Tibial nerve (tissue), 4 donors: Measurements from ENCODE around the gene NAAA. TPM values are rescaled to one million over a fixed set of nuclear protein-coding genes. Genes with fewer than 3 reads are reported as not detected.
A peak's percentile ranks its signal among the peaks of the same experiment; 100 is the strongest.

ENCODE experiments used
- DNase-seq, 2 donors: peaks; one replicate each; pipeline ENCODE4 v3.0.0-alpha.2; 2019; ENCODE audit warnings: low spot score in 2 of 2
- H3K27ac ChIP-seq, 4 donors: fragments of 200-600 bp; sonication (generic) in 3 of 4; one replicate each; pipeline ENCODE4 v1.5.1; 2017 to 2019; ENCODE audit warnings: mild to moderate bottlenecking in 1 of 4
- H3K27me3 ChIP-seq, 2 donors: fragments of 200-600 bp; sonication (generic) in 1 of 2; one replicate each; pipeline versions ENCODE4 v1.5.1 to v1.6.0; 2017 to 2019
- H3K36me3 ChIP-seq, 3 donors: fragments of 200-600 bp; sonication (generic); one replicate each; pipeline ENCODE4 v1.5.1; 2018 to 2019
- H3K4me1 ChIP-seq, 4 donors: fragments of 200-600 bp; sonication (generic) in 3 of 4; one replicate each; pipeline ENCODE4 v1.5.1; 2017 to 2019
- H3K4me3 ChIP-seq, 4 donors: fragments of 200-600 bp; sonication (generic) in 3 of 4; one replicate each; pipeline ENCODE4 v1.5.1; 2017 to 2019; ENCODE audit warnings: mild to moderate bottlenecking in 1 of 4, moderate library complexity in 1 of 4
- H3K9me3 ChIP-seq, 4 donors: fragments of 200-600 bp; sonication (generic) in 3 of 4; one replicate each; pipeline ENCODE4 v1.5.1; 2017 to 2019
- CTCF ChIP-seq, 5 experiments: fragments of 200-600 bp in 3 of 5; fragments of 450-650 bp in 2 of 5; sonication (generic) in 3 of 5; IDR thresholded peaks; one replicate each; pipeline ENCODE4 v1.5.1; 2016 to 2019; ENCODE audit warnings: antibody characterized with exemption in 5 of 5, mild to moderate bottlenecking in 3 of 5, moderate library complexity in 2 of 5
- EP300 ChIP-seq, 2 donors: sonication (generic); formaldehyde crosslinking; IDR thresholded peaks; one replicate each; pipeline ENCODE4 v1.6.1; 2017; ENCODE audit warnings: antibody characterized with exemption in 2 of 2, mild to moderate bottlenecking in 1 of 2
- POLR2A ChIP-seq, 2 donors: fragments of 450-650 bp; IDR thresholded peaks; one replicate each; pipeline ENCODE4 v1.6.1; 2017; ENCODE audit warnings: antibody characterized with exemption in 2 of 2, mild to moderate bottlenecking in 2 of 2, moderate library complexity in 2 of 2
- WGBS, 2 donors: methylation state at CpG; one replicate each; pipeline ENCODE4 v1.1.5; 2018; 5-methylcytosine and 5-hydroxymethylcytosine counted together
- total RNA-seq, 4 donors: library from RNA; depleted of rRNA; stranded (reverse); fragments of >200 nt; gene quantifications; one replicate each; pipeline ENCODE4 v1.1.0, GENCODE V29; 2016

Gene NAAA
- 100 to 1,000 TPM in 3 of 4 donors, 10 to 100 TPM in 1; 70.5 to 191 (median 170) TPM for total RNA-seq

- Histone ChIP-seq H3K9me3 (no peaks in the 10 kb centered on the region), H3K36me3 (peaks cover 0 to under 1% (median 0%) of the 10 kb centered on the region in 3 donors), H3K4me3 (peak within 1 kb of the TSS; percentile 71 to 88 (median 82)), H3K27ac (peak within 1 kb of the TSS; percentile 63 to 80 (median 76)), H3K4me1 (peaks cover 0 to 20% (median 0%) of the 10 kb centered on the region in 4 donors), H3K27me3 (no peaks in the 10 kb centered on the region)
- peak in 1 of 2 donors; percentile 36 for TF ChIP-seq POLR2A (IDR thresholded peaks at IDR 0.05)
- TF ChIP-seq EP300 (IDR thresholded peaks at IDR 0.05), result no peak
- peak; percentile 36 to 68 (median 51) for TF ChIP-seq CTCF (IDR thresholded peaks at IDR 0.05)
- DNase-seq, result peak; percentile 10 to 71
- WGBS, 2 donors, result 2 to 6% methylated on average over 18 to 36 of the region's 66 CpGs
Observed at GRCh38 chr4:75940692-75941253, at the start of gene NAAA. NAAA (minus strand) TSS chr4:75941013; CDS start chr4:75940949, 64 bp downstream.

DNA sequence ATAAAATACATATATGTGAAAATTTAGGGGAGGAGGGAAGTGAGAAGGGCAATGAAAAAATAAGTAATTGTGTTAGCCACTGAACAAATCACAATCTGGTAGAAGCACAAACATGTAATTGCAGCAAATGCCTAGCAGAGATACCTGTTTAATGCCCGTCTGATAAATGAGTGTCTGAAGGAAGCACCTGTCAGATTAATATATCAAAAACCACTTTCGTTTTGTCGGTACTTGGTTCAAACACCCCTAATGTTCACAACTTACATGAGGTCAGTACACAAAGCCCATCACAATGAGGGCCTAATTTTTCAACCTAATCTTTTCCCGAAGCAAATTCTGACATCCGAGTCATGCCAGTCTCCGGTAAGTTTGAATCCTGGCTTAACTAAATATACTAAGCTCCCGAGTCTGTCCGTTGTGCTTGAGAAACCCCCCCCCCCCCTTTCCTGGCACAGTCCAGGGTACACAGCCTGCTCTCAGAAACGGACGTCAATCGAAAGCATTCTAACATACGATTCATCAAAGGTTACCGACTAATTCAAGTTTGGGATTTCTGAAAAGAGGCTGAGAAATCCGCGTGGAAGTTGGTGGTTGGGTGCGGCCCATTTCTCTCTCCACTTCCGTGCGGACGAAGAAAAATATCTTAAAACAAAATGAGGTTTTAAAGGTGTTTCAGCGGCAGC, 49.2 kb upstream of the NAAA start:
- WGBS, 2 donors, result 2 to 3% methylated on average over 19 to 20 of the region's 20 CpGs
- Histone ChIP-seq H3K9me3 (no peaks in the 10 kb centered on the region), H3K27me3 (no peaks in the 10 kb centered on the region), H3K27ac (peak overlapping the region in 3 of 4 donors; percentile 53 to 84 (median 67)), H3K4me1 (peaks cover 0 to 30% (median 14%) of the 10 kb centered on the region in 4 donors), H3K36me3 (peaks cover 0 to 8% (median 0%) of the 10 kb centered on the region in 3 donors), H3K4me3 (peak overlapping the region; percentile 65 to 86 (median 74))
- DNase-seq, result no peak
- TF ChIP-seq POLR2A (IDR thresholded peaks at IDR 0.05) (no peak), CTCF (IDR thresholded peaks at IDR 0.05) (no peak), EP300 (IDR thresholded peaks at IDR 0.05) (no peak)

GRCh38 chr4:75985116-75985515, 44.3 kb upstream of the NAAA start:
- WGBS, 2 donors, result 64 to 69% methylated on average over 3 of the region's 3 CpGs
- no peak for TF ChIP-seq EP300 (IDR thresholded peaks at IDR 0.05)
- TF ChIP-seq POLR2A (IDR thresholded peaks at IDR 0.05), result no peak
- no peak for TF ChIP-seq CTCF (IDR thresholded peaks at IDR 0.05)
- Histone ChIP-seq H3K27ac (no peak overlapping the region), H3K36me3 (peaks cover 0 to 22% (median 5%) of the 10 kb centered on the region in 3 donors), H3K27me3 (no peaks in the 10 kb centered on the region), H3K4me3 (no peak overlapping the region), H3K4me1 (peaks cover 0 to 25% (median 14%) of the 10 kb centered on the region in 4 donors), H3K9me3 (no peaks in the 10 kb centered on the region)
- no peak for DNase-seq

DNA sequence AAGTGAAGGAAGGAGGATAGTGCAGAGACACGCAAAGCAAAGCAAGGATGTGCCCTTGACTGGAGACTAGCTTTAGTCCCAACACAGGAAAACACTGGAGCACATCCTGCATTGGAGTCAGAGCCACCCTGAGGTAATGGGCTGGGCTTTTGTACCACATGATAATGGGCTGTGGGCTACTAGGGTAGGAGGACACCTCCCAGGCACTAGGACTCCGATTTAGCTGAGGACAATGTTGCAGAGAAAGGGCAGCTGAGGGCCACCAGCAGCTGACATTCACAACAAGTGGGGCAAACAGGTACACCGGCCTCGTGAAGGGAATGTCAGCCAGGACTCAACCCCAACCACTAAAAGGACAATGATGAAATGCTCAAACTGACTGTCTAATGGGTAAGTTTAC, 39.8 kb upstream of the NAAA start:
- DNase-seq, result no peak
- H3K27ac ChIP-seq, result no peak overlapping the region
- H3K9me3 ChIP-seq, result no peaks in the 10 kb centered on the region
- peaks cover 0 to 57% (median 29%) of the 10 kb centered on the region in 3 donors for H3K36me3 ChIP-seq
- H3K4me3 ChIP-seq, result no peak overlapping the region
- no peaks in the 10 kb centered on the region for H3K27me3 ChIP-seq
- H3K4me1 ChIP-seq, result no peaks in the 10 kb centered on the region
- TF ChIP-seq EP300 (IDR thresholded peaks at IDR 0.05), result no peak
- TF ChIP-seq POLR2A (IDR thresholded peaks at IDR 0.05), result no peak
- no peak for TF ChIP-seq CTCF (IDR thresholded peaks at IDR 0.05)
- WGBS, 2 donors, result 96 to 99% methylated on average over 4 of the region's 4 CpGs

DNA sequence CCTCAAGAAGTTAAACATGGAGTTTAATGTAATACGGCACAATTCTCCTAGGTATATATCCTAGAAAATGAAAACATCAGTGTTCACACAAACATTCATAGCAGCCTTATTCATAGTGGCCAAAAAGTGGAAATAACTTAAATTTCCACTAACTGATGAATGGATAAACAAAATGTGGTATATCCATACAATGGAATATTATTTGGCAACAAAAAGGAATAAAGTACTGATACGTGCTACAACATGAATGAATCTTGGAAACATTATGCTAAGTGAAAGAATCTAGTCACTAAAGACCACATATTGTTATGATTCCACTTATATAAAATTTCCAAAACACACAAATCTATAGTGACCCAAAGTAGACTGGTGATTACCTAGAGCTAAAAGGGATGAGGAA, 35.4 kb upstream of the NAAA start:
- no peaks in the 10 kb centered on the region for H3K9me3 ChIP-seq
- H3K36me3 ChIP-seq, result peaks cover 0 to 98% (median 35%) of the 10 kb centered on the region in 3 donors
- WGBS, 2 donors, result 100% methylated on average over 2 of the region's 2 CpGs
- TF ChIP-seq EP300 (IDR thresholded peaks at IDR 0.05) (no peak), POLR2A (IDR thresholded peaks at IDR 0.05) (no peak), CTCF (IDR thresholded peaks at IDR 0.05) (no peak)
- H3K27ac ChIP-seq, result no peak overlapping the region
- H3K27me3 ChIP-seq, result no peaks in the 10 kb centered on the region
- H3K4me1 ChIP-seq, result no peaks in the 10 kb centered on the region
- no peak for DNase-seq
- H3K4me3 ChIP-seq, result no peak overlapping the region
